A549 (cell line): ENCODE results near the gene TRPM2. TPM values are rescaled to one million over a fixed set of nuclear protein-coding genes. Genes with fewer than 3 reads are reported as not detected.
"Not testable (repeated sequence)": the region's sequence is repeated elsewhere in the genome, so short reads cannot be mapped to it uniquely, and the experiment has no call there.

ENCODE experiments used
- ATAC-seq, 2 experiments: fragments of 200-7000 bp in 1 of 2; fragments of >200 bp in 1 of 2; cut with Nextera tagmentation in 1 of 2; cut with Tn5 transposase in 1 of 2; 3 replicates each; pipeline versions ENCODE4 v1.8.0 to v1.9.1; 2018 to 2020; ENCODE audit warnings: mild to moderate bottlenecking in 1 of 2, moderate library complexity in 1 of 2
- CTCF ChIA-PET: fragments of 300-600 bp; sonication (Branson Sonifier 250); formaldehyde crosslinking; extraction: SDS; loops from one replicate; lab custom pipeline; 2021; ENCODE audit warnings: antibody characterized with exemption, inconsistent platforms; lab: Yijun Ruan, JAX
- POLR2A ChIA-PET: fragments of 350-600 bp; formaldehyde crosslinking; extraction: SDS; loops from one replicate; lab custom pipeline; 2021; ENCODE audit warnings: antibody characterized with exemption, inconsistent platforms; lab: Yijun Ruan, JAX
- DNase-seq, 2 experiments: peaks; one replicate each; pipeline versions ENCODE4 v3.0.0 to v3.0.0-alpha.2; 2011 to 2016; ENCODE audit warnings: low read depth in 1 of 2, low spot score in 1 of 2
- FAIRE-seq: peaks from 2 replicates; lab custom pipeline; 2011; peaks lifted over from hg19 to GRCh38; lab: Jason Lieb, UNC
- H3K27ac ChIP-seq, 2 experiments: fragments of >200 bp; sonication (Bioruptor Twin); formaldehyde crosslinking; 3 replicates each; pipeline ENCODE4 v1.5.1; 2016 to 2017
- H3K4me1 ChIP-seq: fragments of >200 bp; sonication (Bioruptor Twin); formaldehyde crosslinking; 3 replicates; pipeline ENCODE4 v1.6.1; 2016
- H3K4me2 ChIP-seq: fragments of >200 bp; sonication (Bioruptor Twin); formaldehyde crosslinking; 3 replicates; pipeline ENCODE4 v1.6.1; 2016
- H3K4me3 ChIP-seq: fragments of >200 bp; sonication (Bioruptor Twin); formaldehyde crosslinking; 3 replicates; pipeline ENCODE4 v1.5.1; 2016
- H3K9me3 ChIP-seq: fragments of >200 bp; sonication (Bioruptor Twin); formaldehyde crosslinking; 3 replicates; pipeline ENCODE4 v1.6.1; 2016
- ATOH8 ChIP-seq: fragments of 250-450 bp; sonication (Bioruptor Pico); IDR thresholded peaks from 2 replicates; pipeline ENCODE4 v1.5.0; 2020; ENCODE audit warnings: low read depth, mild to moderate bottlenecking, moderate library complexity
- BCL3 ChIP-seq: fragments of >200 bp; sonication (Bioruptor Twin); formaldehyde crosslinking; IDR thresholded peaks from 3 replicates; pipeline ENCODE4 v1.6.1; 2016
- CHD2 ChIP-seq: fragments of 150-350 bp; IDR thresholded peaks from 2 replicates; pipeline ENCODE4 v1.6.1; 2014; ENCODE audit warnings: low read length; ENCODE audit not compliant: partially characterized antibody
- HES2 ChIP-seq: fragments of >200 bp; sonication (Bioruptor Twin); formaldehyde crosslinking; IDR thresholded peaks from 2 replicates; pipeline ENCODE4 v1.6.1; 2016
- HOXB13 ChIP-seq: fragments of 250-450 bp; sonication (Bioruptor Pico); IDR thresholded peaks from 2 replicates; pipeline ENCODE4 v1.5.0; 2020; ENCODE audit warnings: low read depth, mild to moderate bottlenecking, moderate library complexity
- JUN ChIP-seq, 2 experiments: fragments of >200 bp; sonication (Bioruptor Twin); formaldehyde crosslinking; IDR thresholded peaks; 2 replicates in 1 of 2; 3 replicates in 1 of 2; pipeline ENCODE4 v1.6.1; 2016 to 2017
- JUNB ChIP-seq: fragments of >200 bp; sonication (Bioruptor Twin); formaldehyde crosslinking; IDR thresholded peaks from 2 replicates; pipeline ENCODE4 v1.6.1; 2016
- MAFK ChIP-seq: fragments of 450-650 bp; IDR thresholded peaks from 2 replicates; pipeline ENCODE4 v1.6.1; 2014; ENCODE audit not compliant: partially characterized antibody
- MAZ ChIP-seq: fragments of 150-350 bp; IDR thresholded peaks from 2 replicates; pipeline ENCODE4 v1.6.1; 2014; ENCODE audit warnings: antibody characterized with exemption, low read depth, low read length, borderline replicate concordance
- NR3C1 ChIP-seq: fragments of >200 bp; sonication (Bioruptor Twin); formaldehyde crosslinking; IDR thresholded peaks from 3 replicates; pipeline ENCODE4 v1.6.1; 2017
- PBX3 ChIP-seq: IDR thresholded peaks from 2 replicates; pipeline ENCODE4 v1.6.1; 2012
- RAD21 ChIP-seq, 2 experiments: fragments of >200 bp in 1 of 2; sonication (Bioruptor Twin) in 1 of 2; formaldehyde crosslinking in 1 of 2; IDR thresholded peaks in 1 of 2; conservative IDR thresholded peaks in 1 of 2; 2 replicates in 1 of 2; 3 replicates in 1 of 2; pipeline ENCODE4 v1.6.1; 2012 to 2018; ENCODE audit warnings: inconsistent platforms in 1 of 2
- REST ChIP-seq: fragments of 200-600 bp; sonication (generic); IDR thresholded peaks from 2 replicates; pipeline ENCODE4 v1.6.1; 2016; ENCODE audit warnings: antibody characterized with exemption, mild to moderate bottlenecking, moderate library complexity
- RFX5 ChIP-seq: fragments of 450-650 bp; IDR thresholded peaks from 2 replicates; pipeline ENCODE4 v1.7.1; 2014; ENCODE audit warnings: antibody characterized with exemption, mild to moderate bottlenecking, moderate library complexity
- SMC3 ChIP-seq: fragments of >200 bp; sonication (Bioruptor Twin); formaldehyde crosslinking; IDR thresholded peaks from 3 replicates; pipeline ENCODE4 v1.6.1; 2018; ENCODE audit warnings: inconsistent platforms
- ZSCAN20 ChIP-seq: fragments of 250-450 bp; sonication (Bioruptor Pico); IDR thresholded peaks from 2 replicates; pipeline ENCODE4 v1.8.0; 2022; ENCODE audit warnings: mild to moderate bottlenecking, moderate library complexity
- WGBS: methylation state at CpG from one replicate; pipeline ENCODE4 v1.1.6; 2017; ENCODE audit errors: missing lambda C conversion rate; 5-methylcytosine and 5-hydroxymethylcytosine counted together
- polyA plus RNA-seq, 4 experiments: library from polyadenylated mRNA; depleted of rRNA in 3 of 4; stranded (reverse); fragments of >200 nt; fragmentation: RNase III in 1 of 4; extraction: RNeasy Plus Mini Kit Qiagen cat#74134 plus additional on column Dnase treatment in 1 of 4; gene quantifications; 2 replicates in 3 of 4; 3 replicates in 1 of 4; pipeline ENCODE4 v1.2.3, GENCODE V29; 2011 to 2017

TRPM2 gene
- polyA plus RNA-seq, 2 of the 4 experiments (the other 2 are of a cell fraction): 3.2 to 5.5 TPM

DNA sequence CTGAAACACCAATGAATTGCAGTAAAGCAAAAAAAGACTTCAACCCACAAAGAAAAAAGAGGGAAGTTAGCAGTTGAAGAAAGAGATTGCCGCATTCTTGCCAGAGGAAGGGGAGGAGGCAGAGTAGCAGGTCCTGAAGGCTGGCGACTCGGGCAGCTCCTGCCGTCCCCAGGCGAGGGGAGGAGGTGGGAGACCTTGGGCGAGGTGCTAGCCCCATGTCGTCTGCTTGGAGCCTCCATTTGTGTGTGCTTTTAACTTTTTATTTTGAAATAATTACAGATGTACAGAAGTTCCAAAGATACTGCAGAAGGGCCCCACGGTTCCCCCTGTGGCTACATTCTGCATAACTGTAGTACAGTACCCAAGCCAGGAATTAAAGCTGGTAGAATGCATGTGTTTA lies 6.7 kb downstream of the TRPM2 start (continued):
- no peak for TF ChIP-seq REST
- TF ChIP-seq MAZ: no peak
- TF ChIP-seq JUN (IDR thresholded peaks at IDR 0.05): no peak
- no peak for TF ChIP-seq RAD21 (conservative IDR thresholded peaks at IDR 0.05 in 1 of 2, IDR thresholded peaks at IDR 0.05 in 1 of 2)

GRCh38 chr21:44361903-44362302 lies 8.5 kb downstream of the TRPM2 start:
- DNase-seq, ATAC-seq, H3K9me3 ChIP-seq, H3K4me2 ChIP-seq, FAIRE-seq, H3K4me1 ChIP-seq, POLR2A ChIA-PET, H3K4me3 ChIP-seq, H3K27ac ChIP-seq, CTCF ChIA-PET: not testable (repeated sequence)
- WGBS: 46% methylated on average over 5 of the region's 5 CpGs
- peak; percentile 60 for TF ChIP-seq MAFK

- POLR2A ChIA-PET: no interaction called here
- 15% methylated on average over 1 of the region's 1 CpG for WGBS
- no peaks in the 10 kb centered on the region for H3K4me1 ChIP-seq
- TF ChIP-seq SMC3 (no peak), HES2 (no peak), CHD2 (no peak), JUNB (no peak), NR3C1 (no peak), RFX5 (no peak), PBX3 (no peak), BCL3 (no peak), ATOH8 (CRISPR knock-in tag) (no peak), ZSCAN20 (CRISPR knock-in tag) (no peak), HOXB13 (CRISPR knock-in tag) (no peak)
- no peaks in the 10 kb centered on the region for H3K9me3 ChIP-seq
- no peak overlapping the region for H3K4me3 ChIP-seq
- no peak overlapping the region for H3K27ac ChIP-seq
- H3K4me2 ChIP-seq: no peak overlapping the region
- DNase-seq: no peak
- ATAC-seq: no peak
- CTCF ChIA-PET: no interaction called here
- no peak for FAIRE-seq
These were observed 9.9 kb downstream of the TRPM2 start for GRCh38 chr21:44363278-44363677.
